Endothelial cell of umbilical vein (primary cell): ENCODE measurements around the gene TXNIP. TPM values are rescaled to one million over a fixed set of nuclear protein-coding genes. Genes with fewer than 3 reads are reported as not detected.

ENCODE experiments used
- BruUV-seq: library from RNA; stranded (reverse); fragments of 400-500 nt; replicated peaks from 2 replicates; lab custom pipeline; 2021; lab: Mats Ljungman, UMichigan
- CTCF ChIA-PET: fragments of 300-600, 350-600 bp; sonication (Branson Sonifier 250); formaldehyde crosslinking; loops from one replicate; lab custom pipeline; 2021; ENCODE audit warnings: antibody characterized with exemption, inconsistent platforms; lab: Charles Lee
- POLR2A ChIA-PET: fragments of 300-600, 350-600 bp; sonication (Branson Sonifier 250); formaldehyde crosslinking; loops from one replicate; lab custom pipeline; 2021; ENCODE audit warnings: antibody characterized with exemption, inconsistent platforms; lab: Charles Lee
- DNase-seq: peaks from one replicate; pipeline ENCODE4 v3.0.0-alpha.2; 2011; ENCODE audit warnings: low read depth, low spot score
- FAIRE-seq: peaks from 2 replicates; lab custom pipeline; 2011; peaks lifted over from hg19 to GRCh38; lab: Jason Lieb, UNC
- H2AFZ ChIP-seq: 2 replicates; pipeline ENCODE4 v1.6.0; 2012; ENCODE audit warnings: low read depth, low read length, control low read depth, inconsistent platforms
- H3K27ac ChIP-seq: 2 replicates; pipeline ENCODE4 v1.5.1; 2011; ENCODE audit warnings: low read depth, mild to moderate bottlenecking, control low read depth, low read length, moderate library complexity; ENCODE audit not compliant: insufficient read depth
- H3K27me3 ChIP-seq, 2 experiments: 2 replicates each; pipeline versions ENCODE4 v1.6.0 to v1.6.1; 2011; ENCODE audit warnings: low read length in 2 of 2, mixed read lengths in 1 of 2; ENCODE audit not compliant: control insufficient read depth in 2 of 2, insufficient read depth in 2 of 2
- H3K36me3 ChIP-seq, 2 experiments: 2 replicates in 1 of 2; 3 replicates in 1 of 2; pipeline ENCODE4 v1.5.1; 2011; ENCODE audit warnings: low read length in 2 of 2, mild to moderate bottlenecking in 1 of 2, moderate library complexity in 1 of 2; ENCODE audit not compliant: control insufficient read depth in 2 of 2, insufficient read depth in 2 of 2; ENCODE audit errors: extremely low read depth in 1 of 2
- H3K4me1 ChIP-seq: 3 replicates; pipeline ENCODE4 v1.5.1; 2011; ENCODE audit warnings: mild to moderate bottlenecking, low read length; ENCODE audit not compliant: control insufficient read depth, insufficient read depth; ENCODE audit errors: extremely low read depth
- H3K4me2 ChIP-seq: 2 replicates; pipeline ENCODE4 v1.6.1; 2011; ENCODE audit warnings: low read length, control low read depth, mixed read lengths; ENCODE audit not compliant: insufficient read depth
- H3K4me3 ChIP-seq, 3 experiments: fragments of 200-600 bp in 1 of 3; sonication (generic), shearing (Covaris generic) in 1 of 3; replicated peaks in 1 of 3; 2 replicates each; pipeline ENCODE4 v1.5.1; 2011 to 2016; ENCODE audit warnings: control low read depth in 3 of 3, low read length in 3 of 3, mild to moderate bottlenecking in 2 of 3, inconsistent platforms in 1 of 3, low read depth in 1 of 3, moderate library complexity in 1 of 3; ENCODE audit not compliant: insufficient read depth in 1 of 3
- H3K79me2 ChIP-seq: 2 replicates; pipeline ENCODE4 v1.6.0; 2012; ENCODE audit warnings: low read length, inconsistent platforms; ENCODE audit not compliant: control insufficient read depth, insufficient read depth
- H3K9ac ChIP-seq: replicated peaks from 2 replicates; pipeline ENCODE3; 2011; ENCODE audit warnings: low read length, control low read depth; ENCODE audit not compliant: insufficient read depth; ENCODE audit errors: extremely low read depth
- H3K9me1 ChIP-seq: replicated peaks from 3 replicates; pipeline ENCODE4 v1.6.0; 2011; ENCODE audit warnings: mild to moderate bottlenecking, low read length; ENCODE audit not compliant: control insufficient read depth, insufficient read depth; ENCODE audit errors: extremely low read depth
- H3K9me3 ChIP-seq: replicated peaks from 2 replicates; pipeline ENCODE4 v1.5.1; 2012; ENCODE audit warnings: low read length, inconsistent platforms; ENCODE audit not compliant: control insufficient read depth, insufficient read depth
- H4K20me1 ChIP-seq: replicated peaks from 2 replicates; pipeline ENCODE3; 2011; ENCODE audit warnings: mild to moderate bottlenecking, low read length; ENCODE audit not compliant: control insufficient read depth, insufficient read depth; ENCODE audit errors: extremely low read depth
- FOS ChIP-seq: IDR thresholded peaks from 2 replicates; pipeline ENCODE4 v1.6.1; 2011; ENCODE audit warnings: mild to moderate bottlenecking, low read length, moderate library complexity, borderline replicate concordance; ENCODE audit not compliant: insufficient read depth
- GATA2 ChIP-seq: IDR thresholded peaks from 2 replicates; pipeline ENCODE4 v1.7.0; 2011; ENCODE audit warnings: low read depth, mild to moderate bottlenecking, moderate library complexity, mixed read lengths, low read length; ENCODE audit not compliant: insufficient read length, insufficient read depth
- JUN ChIP-seq: IDR thresholded peaks from 2 replicates; pipeline ENCODE4 v1.6.1; 2011; ENCODE audit warnings: borderline replicate concordance, low read depth; ENCODE audit not compliant: insufficient read length, insufficient read depth
- MAX ChIP-seq: IDR thresholded peaks from 2 replicates; pipeline ENCODE4 v1.6.1; 2011; ENCODE audit not compliant: insufficient read depth, insufficient read length
- MYC ChIP-seq: IDR thresholded peaks from one replicate; pipeline ENCODE4 v1.6.1; 2011; ENCODE audit warnings: mild to moderate bottlenecking, low read depth, low read length
- POLR2A ChIP-seq: IDR thresholded peaks from 2 replicates; pipeline ENCODE4 v1.6.1; 2012; ENCODE audit warnings: low read depth, mild to moderate bottlenecking, control low read depth, low read length
- POLR2AphosphoS5 ChIP-seq: IDR thresholded peaks from 2 replicates; pipeline ENCODE4 v1.6.1; 2012; ENCODE audit warnings: low read depth, mild to moderate bottlenecking, control low read depth, low read length, moderate library complexity; ENCODE audit not compliant: insufficient read depth
- dilution Hi-C: fragments of 300-500 bp; cut with MboI; formaldehyde crosslinking; loops from one replicate; pipeline ENCODE4 v1.15.0; 2019; ENCODE audit warnings: low sequenced_read_pairs; ENCODE audit not compliant: extremely low pct_ligation_motif_present
- intact Hi-C: fragments of 100-400 bp; cut with micrococcal nuclease; formaldehyde crosslinking; loops from one replicate; pipeline ENCODE4 v1.10.0; 2022
- polyA plus RNA-seq, 4 experiments: library from polyadenylated mRNA; depleted of rRNA in 3 of 4; stranded (reverse) in 3 of 4; unstranded in 1 of 4; fragments of >200 nt; gene quantifications; 2 replicates each; pipeline versions ENCODE4 v1.2.1 to v1.2.3, GENCODE V29; 2011 to 2012; ENCODE audit warnings: missing spikeins in 1 of 4
- total RNA-seq: library from RNA; stranded (reverse); gene quantifications from 2 replicates; pipeline ENCODE4 v1.2.3, GENCODE V29; 2021

Gene TXNIP
- total and polyA plus RNA-seq, 2 donors (not counting 3 experiments of a cell fraction or from before 2014, with no cell fraction given) = 9.1 to 21.8 TPM

- Histone ChIP-seq H3K9me3 (no peaks in the 10 kb centered on the region), H3K36me3 (no peaks in the 10 kb centered on the region), H3K27me3 (no peaks in the 10 kb centered on the region), H2AFZ (peak overlapping the region; percentile 32), H3K4me2 (peak overlapping the region; percentile 33), H3K9ac (peak overlapping the region; percentile 20), H4K20me1 (no peaks in the 10 kb centered on the region), H3K4me1 (peaks cover 40% of the 10 kb centered on the region), H3K79me2 (no peaks in the 10 kb centered on the region), H3K9me1 (no peaks in the 10 kb centered on the region), H3K4me3 (no peak overlapping the region), H3K27ac (peak overlapping the region; percentile 89)
- POLR2A ChIA-PET = interaction anchor here (0.6 to 1.6 kb wide), 10 partner anchors 11 to 72 kb away, joined by 3 to 10 read pairs (median 4); partner anchors contain the start of genes ANKRD34A, LIX1L, POLR3GL and RBM8A
- TF ChIP-seq JUN (peak; percentile 9), MYC (no peak), POLR2AphosphoS5 (no peak)
- TSS peak; percentile 83 for BruUV-seq
- FAIRE-seq = peak; percentile 52
- DNase-seq = peak; percentile 80
- dilution Hi-C loops (no loop called here), intact Hi-C loops (no loop called here)
- CTCF ChIA-PET = interaction anchor here (0.8 to 20.0 kb wide), 14 partner anchors 14 to 233 kb away, joined by 3 to 496 read pairs (median 6); partner anchors contain the start of genes ANKRD34A, LIX1L, NUDT17 and PIAS3
These were observed 16.5 kb downstream of the TXNIP start for GRCh38 chr1:145979746-145980456.

- no peaks in the 10 kb centered on the region for H3K27me3 ChIP-seq
- H3K9me3 ChIP-seq = no peaks in the 10 kb centered on the region
- H3K4me3 ChIP-seq = peak overlapping the region in 1 of 3 experiments; percentile 37
- peaks cover 40% of the 10 kb centered on the region for H3K4me1 ChIP-seq
- peak overlapping the region; percentile 89 for H3K27ac ChIP-seq
- TF ChIP-seq MAX = peak; percentile 5
- TF ChIP-seq GATA2 = peak; percentile 71
- no peak for TF ChIP-seq POLR2AphosphoS5
- TF ChIP-seq FOS = peak; percentile 53
- TF ChIP-seq JUN = peak; percentile 80
- TF ChIP-seq POLR2A = peak; percentile 52
- FAIRE-seq = peak; percentile 99
- intact Hi-C loops = no loop called here
- H4K20me1 ChIP-seq = no peaks in the 10 kb centered on the region
- peak overlapping the region; percentile 54 for H3K9ac ChIP-seq
- H2AFZ ChIP-seq = peak overlapping the region; percentile 64
- BruUV-seq = TSS peak; percentile 94
- dilution Hi-C loops = no loop called here
- ChIA-PET CTCF (interaction anchor here (0.8 to 20.0 kb wide), 19 partner anchors 13 to 232 kb away, joined by 3 to 496 read pairs (median 4); partner anchors contain the start of genes ANKRD34A, LIX1L, NUDT17 and PIAS3), POLR2A (interaction anchor here (0.6 to 1.6 kb wide), 10 partner anchors 12 to 72 kb away, joined by 3 to 10 read pairs (median 4); partner anchors contain the start of genes ANKRD34A, LIX1L, POLR3GL and RBM8A)
- H3K4me2 ChIP-seq = peak overlapping the region; percentile 87
- no peaks in the 10 kb centered on the region for H3K9me1 ChIP-seq
- H3K36me3 ChIP-seq = no peaks in the 10 kb centered on the region
- no peaks in the 10 kb centered on the region for H3K79me2 ChIP-seq
- peak; percentile 98 for DNase-seq
These were observed 17.3 kb downstream of the TXNIP start for GRCh38 chr1:145978854-145979745.
